ENCODE results near the gene BCOR.

BCOR gene

GRCh38 chrX:40007131-40007755, 90.5 kb downstream of the BCOR start:
- H3K27me3 Mint-ChIP-seq: peaks cover 4% of the 10 kb centered on the region
- no peaks in the 10 kb centered on the region for H3K36me3 Mint-ChIP-seq
- no peak overlapping the region for H3K4me3 Mint-ChIP-seq

GRCh38 chrX:40006106-40007017, 91.4 kb downstream of the BCOR start:
- H3K9me3 Mint-ChIP-seq (ENCODE audit: low read depth): no peaks in the 10 kb centered on the region
- H3K27ac Mint-ChIP-seq: no peak overlapping the region
- peak overlapping the region; percentile 67 for H3K4me3 Mint-ChIP-seq
- H3K27me3 Mint-ChIP-seq: peaks cover 4% of the 10 kb centered on the region
- no peaks in the 10 kb centered on the region for H3K36me3 Mint-ChIP-seq
- H3K4me1 Mint-ChIP-seq (ENCODE audit: low read depth): peaks cover 23% of the 10 kb centered on the region

More at GRCh38 chrX:40007131-40007755, 90.5 kb downstream of the BCOR start:
- Mint-ChIP-seq H3K9me3 (ENCODE audit: low read depth) (no peaks in the 10 kb centered on the region), H3K4me1 (ENCODE audit: low read depth) (peaks cover 27% of the 10 kb centered on the region), H3K27ac (no peak overlapping the region)

GRCh38 chrX:40005292-40006011, 92.3 kb downstream of the BCOR start:
- Mint-ChIP-seq H3K27ac (no peak overlapping the region), H3K36me3 (no peaks in the 10 kb centered on the region), H3K4me1 (ENCODE audit: low read depth) (peaks cover 14% of the 10 kb centered on the region), H3K9me3 (ENCODE audit: low read depth) (no peaks in the 10 kb centered on the region), H3K4me3 (peak overlapping the region; percentile 75), H3K27me3 (peaks cover 4% of the 10 kb centered on the region)

- Mint-ChIP-seq H3K36me3 (no peaks in the 10 kb centered on the region), H3K4me1 (ENCODE audit: low read depth) (peaks cover 9% of the 10 kb centered on the region), H3K9me3 (ENCODE audit: low read depth) (no peaks in the 10 kb centered on the region), H3K27me3 (peaks cover 4% of the 10 kb centered on the region), H3K4me3 (no peak overlapping the region), H3K27ac (no peak overlapping the region)
Measured at GRCh38 chrX:40004921-40005291, 92.9 kb downstream of the BCOR start.

- H3K9me3 Mint-ChIP-seq (ENCODE audit: low read depth): no peaks in the 10 kb centered on the region
- no peaks in the 10 kb centered on the region for H3K36me3 Mint-ChIP-seq
- peaks cover 7% of the 10 kb centered on the region for H3K4me1 Mint-ChIP-seq (ENCODE audit: low read depth)
- H3K27ac Mint-ChIP-seq: no peak overlapping the region
- H3K27me3 Mint-ChIP-seq: peaks cover 4% of the 10 kb centered on the region
- H3K4me3 Mint-ChIP-seq: no peak overlapping the region
Measured at GRCh38 chrX:40004246-40004535, 93.6 kb downstream of the BCOR start.

- H3K27me3 Mint-ChIP-seq: peaks cover 4% of the 10 kb centered on the region
- H3K27ac Mint-ChIP-seq: no peak overlapping the region
- no peaks in the 10 kb centered on the region for H3K9me3 Mint-ChIP-seq (ENCODE audit: low read depth)
- no peak overlapping the region for H3K4me3 Mint-ChIP-seq
- H3K4me1 Mint-ChIP-seq (ENCODE audit: low read depth): peaks cover 5% of the 10 kb centered on the region
- no peaks in the 10 kb centered on the region for H3K36me3 Mint-ChIP-seq
Measured at GRCh38 chrX:40003428-40004245, 94.1 kb downstream of the BCOR start.

- Mint-ChIP-seq H3K4me1 (ENCODE audit: low read depth) (peaks cover 5% of the 10 kb centered on the region), H3K4me3 (no peak overlapping the region), H3K27ac (no peak overlapping the region), H3K36me3 (no peaks in the 10 kb centered on the region), H3K9me3 (ENCODE audit: low read depth) (no peaks in the 10 kb centered on the region), H3K27me3 (peaks cover 4% of the 10 kb centered on the region)
Measured at GRCh38 chrX:40003071-40003427, 94.7 kb downstream of the BCOR start.
